HEK293 (cell line): ENCODE results near the gene LDLRAD4.
A peak's percentile ranks its signal among the peaks of the same experiment; 100 is the strongest.

Experiments
- KLF17 ChIP-seq: fragments of 450-650 bp; formaldehyde crosslinking; IDR thresholded peaks from 2 replicates; pipeline ENCODE4 v1.5.1; 2016; ENCODE audit warnings: missing biosample characterization, missing genetic modification characterization
- PATZ1 ChIP-seq: fragments of 450-650 bp; formaldehyde crosslinking; IDR thresholded peaks from 2 replicates; pipeline ENCODE4 v1.5.1; 2016; ENCODE audit warnings: missing biosample characterization, missing genetic modification characterization
- PRDM4 ChIP-seq: fragments of 450-650 bp; formaldehyde crosslinking; IDR thresholded peaks from 2 replicates; pipeline ENCODE4 v1.5.1; 2017; ENCODE audit warnings: missing biosample characterization, missing genetic modification characterization
- SP2 ChIP-seq: fragments of 450-650 bp; formaldehyde crosslinking; IDR thresholded peaks from 2 replicates; pipeline ENCODE4 v1.5.1; 2016; ENCODE audit warnings: missing biosample characterization, missing genetic modification characterization
- YY2 ChIP-seq: fragments of 450-650 bp; formaldehyde crosslinking; IDR thresholded peaks from 2 replicates; pipeline ENCODE4 v1.5.1; 2016; ENCODE audit warnings: missing biosample characterization, missing genetic modification characterization
- ZBTB10 ChIP-seq: fragments of 450-650 bp; formaldehyde crosslinking; IDR thresholded peaks from 2 replicates; pipeline ENCODE4 v1.5.1; 2016; ENCODE audit warnings: missing biosample characterization, missing genetic modification characterization
- ZEB2 ChIP-seq: fragments of 450-650 bp; formaldehyde crosslinking; IDR thresholded peaks from 2 replicates; pipeline ENCODE4 v1.5.1; 2016; ENCODE audit warnings: missing biosample characterization, missing genetic modification characterization
- ZFP3 ChIP-seq: fragments of 450-650 bp; formaldehyde crosslinking; IDR thresholded peaks from 2 replicates; pipeline ENCODE4 v1.5.1; 2016; ENCODE audit warnings: low read depth, missing biosample characterization, missing genetic modification characterization
- ZNF133 ChIP-seq: fragments of 450-650 bp; formaldehyde crosslinking; IDR thresholded peaks from 2 replicates; pipeline ENCODE4 v1.5.1; 2016; ENCODE audit warnings: missing biosample characterization, missing genetic modification characterization
- ZNF157 ChIP-seq: fragments of 450-650 bp; formaldehyde crosslinking; IDR thresholded peaks from 2 replicates; pipeline ENCODE4 v1.5.1; 2016; ENCODE audit warnings: missing biosample characterization, missing genetic modification characterization
- ZNF202 ChIP-seq: fragments of 450-650 bp; formaldehyde crosslinking; IDR thresholded peaks from 2 replicates; pipeline ENCODE4 v1.5.1; 2016; ENCODE audit warnings: missing biosample characterization, missing genetic modification characterization, borderline replicate concordance
- ZNF221 ChIP-seq: fragments of 450-650 bp; formaldehyde crosslinking; IDR thresholded peaks from 2 replicates; pipeline ENCODE4 v1.5.1; 2017; ENCODE audit warnings: missing biosample characterization, missing genetic modification characterization, borderline replicate concordance
- ZNF335 ChIP-seq: fragments of 450-650 bp; formaldehyde crosslinking; conservative IDR thresholded peaks from 2 replicates; pipeline ENCODE4 v1.5.1; 2016; ENCODE audit warnings: missing biosample characterization, missing genetic modification characterization
- ZNF558 ChIP-seq: fragments of 450-650 bp; formaldehyde crosslinking; IDR thresholded peaks from 2 replicates; pipeline ENCODE4 v1.5.1; 2016; ENCODE audit warnings: missing biosample characterization, missing genetic modification characterization
- ZNF629 ChIP-seq: fragments of 450-650 bp; formaldehyde crosslinking; IDR thresholded peaks from 2 replicates; pipeline ENCODE4 v1.5.1; 2017; ENCODE audit warnings: missing biosample characterization, missing genetic modification characterization
- ZNF677 ChIP-seq: fragments of 450-650 bp; IDR thresholded peaks from 2 replicates; pipeline ENCODE4 v1.5.0; 2018; ENCODE audit warnings: missing biosample characterization, mild to moderate bottlenecking, missing genetic modification characterization, moderate library complexity
- ZSCAN16 ChIP-seq: fragments of 450-650 bp; formaldehyde crosslinking; IDR thresholded peaks from 2 replicates; pipeline ENCODE4 v1.5.1; 2016; ENCODE audit warnings: missing biosample characterization, missing genetic modification characterization
- TF ChIP-seq, protein P1 (sequence below): fragments of 450-650 bp; formaldehyde crosslinking; IDR thresholded peaks from 2 replicates; pipeline ENCODE4 v1.5.1; 2016; ENCODE audit warnings: missing biosample characterization, missing genetic modification characterization
- TF ChIP-seq, protein P2 (sequence below): fragments of 450-650 bp; formaldehyde crosslinking; IDR thresholded peaks from 2 replicates; pipeline ENCODE4 v1.5.1; 2016; ENCODE audit warnings: missing biosample characterization, missing genetic modification characterization, borderline replicate concordance
- TF ChIP-seq, protein P3 (sequence below): fragments of 450-650 bp; formaldehyde crosslinking; IDR thresholded peaks from 2 replicates; pipeline ENCODE4 v1.5.1; 2016; ENCODE audit warnings: missing biosample characterization, missing genetic modification characterization

LDLRAD4 gene

GRCh38 chr18:13218368-13218991 is at the start of gene LDLRAD4 (continued):
- TF ChIP-seq, protein P1, sequence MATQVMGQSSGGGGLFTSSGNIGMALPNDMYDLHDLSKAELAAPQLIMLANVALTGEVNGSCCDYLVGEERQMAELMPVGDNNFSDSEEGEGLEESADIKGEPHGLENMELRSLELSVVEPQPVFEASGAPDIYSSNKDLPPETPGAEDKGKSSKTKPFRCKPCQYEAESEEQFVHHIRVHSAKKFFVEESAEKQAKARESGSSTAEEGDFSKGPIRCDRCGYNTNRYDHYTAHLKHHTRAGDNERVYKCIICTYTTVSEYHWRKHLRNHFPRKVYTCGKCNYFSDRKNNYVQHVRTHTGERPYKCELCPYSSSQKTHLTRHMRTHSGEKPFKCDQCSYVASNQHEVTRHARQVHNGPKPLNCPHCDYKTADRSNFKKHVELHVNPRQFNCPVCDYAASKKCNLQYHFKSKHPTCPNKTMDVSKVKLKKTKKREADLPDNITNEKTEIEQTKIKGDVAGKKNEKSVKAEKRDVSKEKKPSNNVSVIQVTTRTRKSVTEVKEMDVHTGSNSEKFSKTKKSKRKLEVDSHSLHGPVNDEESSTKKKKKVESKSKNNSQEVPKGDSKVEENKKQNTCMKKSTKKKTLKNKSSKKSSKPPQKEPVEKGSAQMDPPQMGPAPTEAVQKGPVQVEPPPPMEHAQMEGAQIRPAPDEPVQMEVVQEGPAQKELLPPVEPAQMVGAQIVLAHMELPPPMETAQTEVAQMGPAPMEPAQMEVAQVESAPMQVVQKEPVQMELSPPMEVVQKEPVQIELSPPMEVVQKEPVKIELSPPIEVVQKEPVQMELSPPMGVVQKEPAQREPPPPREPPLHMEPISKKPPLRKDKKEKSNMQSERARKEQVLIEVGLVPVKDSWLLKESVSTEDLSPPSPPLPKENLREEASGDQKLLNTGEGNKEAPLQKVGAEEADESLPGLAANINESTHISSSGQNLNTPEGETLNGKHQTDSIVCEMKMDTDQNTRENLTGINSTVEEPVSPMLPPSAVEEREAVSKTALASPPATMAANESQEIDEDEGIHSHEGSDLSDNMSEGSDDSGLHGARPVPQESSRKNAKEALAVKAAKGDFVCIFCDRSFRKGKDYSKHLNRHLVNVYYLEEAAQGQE (tag by site-specific recombination): no peak
- TF ChIP-seq ZNF558 (tag by site-specific recombination) (no peak), ZFP3 (no peak), ZEB2 (tag by site-specific recombination) (peak; percentile 10; the same call in 1 of the 2 replicates), ZSCAN16 (tag by site-specific recombination) (no peak), ZNF677 (tag by site-specific recombination) (no peak), YY2 (0 out of 2 replicates have a peak, but pooled peaks have one; percentile 39), ZNF335 (tag by site-specific recombination) (peak; percentile 75), ZNF221 (no peak), PATZ1 (tag by site-specific recombination) (peak; percentile 54; the same call in 1 of the 2 replicates), ZNF202 (tag by site-specific recombination) (no peak), SP2 (tag by site-specific recombination) (peak; percentile 22; the same call in 1 of the 2 replicates), ZNF629 (tag by site-specific recombination) (no peak), PRDM4 (tag by site-specific recombination) (no peak), KLF17 (tag by site-specific recombination) (0 out of 2 replicates have a peak, but pooled peaks have one; percentile 6), ZNF133 (tag by site-specific recombination) (no peak), ZNF157 (tag by site-specific recombination) (no peak), ZBTB10 (tag by site-specific recombination) (peak; percentile 59; the same call in 1 of the 2 replicates)
- TF ChIP-seq, protein P2, sequence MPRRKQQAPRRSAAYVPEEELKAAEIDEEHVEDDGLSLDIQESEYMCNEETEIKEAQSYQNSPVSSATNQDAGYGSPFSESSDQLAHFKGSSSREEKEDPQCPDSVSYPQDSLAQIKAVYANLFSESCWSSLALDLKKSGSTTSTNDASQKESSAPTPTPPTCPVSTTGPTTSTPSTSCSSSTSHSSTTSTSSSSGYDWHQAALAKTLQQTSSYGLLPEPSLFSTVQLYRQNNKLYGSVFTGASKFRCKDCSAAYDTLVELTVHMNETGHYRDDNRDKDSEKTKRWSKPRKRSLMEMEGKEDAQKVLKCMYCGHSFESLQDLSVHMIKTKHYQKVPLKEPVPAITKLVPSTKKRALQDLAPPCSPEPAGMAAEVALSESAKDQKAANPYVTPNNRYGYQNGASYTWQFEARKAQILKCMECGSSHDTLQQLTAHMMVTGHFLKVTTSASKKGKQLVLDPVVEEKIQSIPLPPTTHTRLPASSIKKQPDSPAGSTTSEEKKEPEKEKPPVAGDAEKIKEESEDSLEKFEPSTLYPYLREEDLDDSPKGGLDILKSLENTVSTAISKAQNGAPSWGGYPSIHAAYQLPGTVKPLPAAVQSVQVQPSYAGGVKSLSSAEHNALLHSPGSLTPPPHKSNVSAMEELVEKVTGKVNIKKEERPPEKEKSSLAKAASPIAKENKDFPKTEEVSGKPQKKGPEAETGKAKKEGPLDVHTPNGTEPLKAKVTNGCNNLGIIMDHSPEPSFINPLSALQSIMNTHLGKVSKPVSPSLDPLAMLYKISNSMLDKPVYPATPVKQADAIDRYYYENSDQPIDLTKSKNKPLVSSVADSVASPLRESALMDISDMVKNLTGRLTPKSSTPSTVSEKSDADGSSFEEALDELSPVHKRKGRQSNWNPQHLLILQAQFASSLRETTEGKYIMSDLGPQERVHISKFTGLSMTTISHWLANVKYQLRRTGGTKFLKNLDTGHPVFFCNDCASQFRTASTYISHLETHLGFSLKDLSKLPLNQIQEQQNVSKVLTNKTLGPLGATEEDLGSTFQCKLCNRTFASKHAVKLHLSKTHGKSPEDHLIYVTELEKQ (tag by site-specific recombination): no peak
- TF ChIP-seq, protein P3, sequence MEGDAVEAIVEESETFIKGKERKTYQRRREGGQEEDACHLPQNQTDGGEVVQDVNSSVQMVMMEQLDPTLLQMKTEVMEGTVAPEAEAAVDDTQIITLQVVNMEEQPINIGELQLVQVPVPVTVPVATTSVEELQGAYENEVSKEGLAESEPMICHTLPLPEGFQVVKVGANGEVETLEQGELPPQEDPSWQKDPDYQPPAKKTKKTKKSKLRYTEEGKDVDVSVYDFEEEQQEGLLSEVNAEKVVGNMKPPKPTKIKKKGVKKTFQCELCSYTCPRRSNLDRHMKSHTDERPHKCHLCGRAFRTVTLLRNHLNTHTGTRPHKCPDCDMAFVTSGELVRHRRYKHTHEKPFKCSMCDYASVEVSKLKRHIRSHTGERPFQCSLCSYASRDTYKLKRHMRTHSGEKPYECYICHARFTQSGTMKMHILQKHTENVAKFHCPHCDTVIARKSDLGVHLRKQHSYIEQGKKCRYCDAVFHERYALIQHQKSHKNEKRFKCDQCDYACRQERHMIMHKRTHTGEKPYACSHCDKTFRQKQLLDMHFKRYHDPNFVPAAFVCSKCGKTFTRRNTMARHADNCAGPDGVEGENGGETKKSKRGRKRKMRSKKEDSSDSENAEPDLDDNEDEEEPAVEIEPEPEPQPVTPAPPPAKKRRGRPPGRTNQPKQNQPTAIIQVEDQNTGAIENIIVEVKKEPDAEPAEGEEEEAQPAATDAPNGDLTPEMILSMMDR: no peak
